Body of pancreas (tissue), 4 donors: ENCODE data around the gene TRNP1.
A peak's percentile ranks its signal among the peaks of the same experiment; 100 is the strongest.

Source experiments
- CTCF ChIP-seq, 7 experiments: fragments of 450-650 bp in 4 of 7; fragments of 200-600 bp in 3 of 7; sonication (generic) in 3 of 7; IDR thresholded peaks; one replicate each; pipeline ENCODE4 v1.5.1; 2016 to 2019; ENCODE audit warnings: antibody characterized with exemption in 7 of 7
- POLR2A ChIP-seq, 3 donors: fragments of 450-650 bp; IDR thresholded peaks; one replicate each; pipeline ENCODE4 v1.6.1; 2016; ENCODE audit warnings: antibody characterized with exemption in 3 of 3, mild to moderate bottlenecking in 2 of 3

- no peak for TF ChIP-seq CTCF (IDR thresholded peaks at IDR 0.05)
- TF ChIP-seq POLR2A (IDR thresholded peaks at IDR 0.05): peak in 2 of 3 donors; percentile 7 to 16
Observed at GRCh38 chr1:27001570-27002360, 8.3 kb downstream of the TRNP1 start.
